Mesodermal cell (in vitro differentiated cells): ENCODE results near the gene GJD4.

Experiments used
- H3K27ac ChIP-seq: 2 replicates; pipeline ENCODE4 v1.7.0; 2013; ENCODE audit warnings: mild to moderate bottlenecking, low read depth, low read length, moderate library complexity; ENCODE audit not compliant: severe bottlenecking
- H3K36me3 ChIP-seq: 2 replicates; pipeline ENCODE4 v1.7.1; 2013; ENCODE audit warnings: mild to moderate bottlenecking, low read length, moderate library complexity; ENCODE audit not compliant: control insufficient read depth, insufficient read depth
- H3K4me1 ChIP-seq: one replicate; pipeline ENCODE4 v1.7.1; 2013; ENCODE audit warnings: mild to moderate bottlenecking, low read length; ENCODE audit not compliant: insufficient read depth, control insufficient read depth, poor library complexity, severe bottlenecking
- H3K4me3 ChIP-seq: 2 replicates; pipeline ENCODE4 v1.7.0; 2013; ENCODE audit warnings: low read length, control low read depth, mild to moderate bottlenecking; ENCODE audit not compliant: insufficient read depth, poor library complexity, severe bottlenecking; ENCODE audit errors: extremely low read depth
- H3K9me3 ChIP-seq: 2 replicates; pipeline ENCODE4 v1.7.1; 2013; ENCODE audit warnings: mild to moderate bottlenecking, low read length, moderate library complexity; ENCODE audit not compliant: control insufficient read depth
- WGBS, 2 experiments: methylation state at CpG; one replicate each; pipeline ENCODE4 v1.1.5; 2013; ENCODE audit warnings: missing lambda C conversion rate in 2 of 2; ENCODE audit not compliant: insufficient coverage in 2 of 2; 5-methylcytosine and 5-hydroxymethylcytosine counted together

The GJD4 gene

GRCh38 chr10:35595106-35595505 is 10.0 kb upstream of the GJD4 start:
- H3K4me1 ChIP-seq = no peaks in the 10 kb centered on the region
- no peak overlapping the region for H3K27ac ChIP-seq
- no peaks in the 10 kb centered on the region for H3K9me3 ChIP-seq
- WGBS, 2 experiments = 39 to 50% methylated on average over 2 of the region's 3 CpGs
- H3K36me3 ChIP-seq = no peaks in the 10 kb centered on the region
- H3K4me3 ChIP-seq = no peak overlapping the region

- Histone ChIP-seq H3K4me1 (no peaks in the 10 kb centered on the region), H3K9me3 (no peaks in the 10 kb centered on the region)
- 69 to 70% methylated on average over 4 to 5 of the region's 6 CpGs for WGBS, 2 experiments
Measured at GRCh38 chr10:35598379-35598778, 6.8 kb upstream of the GJD4 start.

GRCh38 chr10:35600193-35600592 is 4.9 kb upstream of the GJD4 start:
- WGBS, 2 experiments = 78 to 83% methylated on average over 1 to 2 of the region's 2 CpGs
- H3K4me3 ChIP-seq = no peak overlapping the region
- H3K27ac ChIP-seq = no peak overlapping the region
- no peaks in the 10 kb centered on the region for H3K4me1 ChIP-seq
- H3K36me3 ChIP-seq = no peaks in the 10 kb centered on the region
- H3K9me3 ChIP-seq = no peaks in the 10 kb centered on the region

More at GRCh38 chr10:35598379-35598778, 6.8 kb upstream of the GJD4 start:
- H3K4me3 ChIP-seq = no peak overlapping the region
- no peak overlapping the region for H3K27ac ChIP-seq
- H3K36me3 ChIP-seq = no peaks in the 10 kb centered on the region

GRCh38 chr10:35606430-35606829 is 1.3 kb downstream of the GJD4 start:
- no peaks in the 10 kb centered on the region for H3K36me3 ChIP-seq
- H3K4me3 ChIP-seq = no peak overlapping the region
- no peak overlapping the region for H3K27ac ChIP-seq
- WGBS, 2 experiments = no CpG with 5 or more reads among the region's 6 CpGs
- no peaks in the 10 kb centered on the region for H3K4me1 ChIP-seq
- peaks cover 10% of the 10 kb centered on the region for H3K9me3 ChIP-seq

- Histone ChIP-seq H3K36me3 (no peaks in the 10 kb centered on the region), H3K27ac (no peak overlapping the region), H3K4me1 (no peaks in the 10 kb centered on the region), H3K9me3 (peaks cover 10% of the 10 kb centered on the region), H3K4me3 (peak overlapping the region; percentile 16)
- WGBS, 2 experiments = 85 to 86% methylated on average over 62 to 74 of the region's 78 CpGs
Measured at GRCh38 chr10:35607475-35608327, 2.6 kb downstream of the GJD4 start.

GRCh38 chr10:35608328-35608672 is 3.2 kb downstream of the GJD4 start:
- no peaks in the 10 kb centered on the region for H3K4me1 ChIP-seq

GRCh38 chr10:35611750-35612149 is 6.6 kb downstream of the GJD4 start:
- no peak overlapping the region for H3K4me3 ChIP-seq
- no peaks in the 10 kb centered on the region for H3K36me3 ChIP-seq
- H3K4me1 ChIP-seq = no peaks in the 10 kb centered on the region
- H3K9me3 ChIP-seq = peaks cover 10% of the 10 kb centered on the region
- H3K27ac ChIP-seq = no peak overlapping the region
- 84 to 88% methylated on average over 5 to 6 of the region's 6 CpGs for WGBS, 2 experiments

More at GRCh38 chr10:35608328-35608672, 3.2 kb downstream of the GJD4 start:
- Histone ChIP-seq H3K4me3 (no peak overlapping the region), H3K9me3 (peaks cover 10% of the 10 kb centered on the region), H3K27ac (no peak overlapping the region), H3K36me3 (no peaks in the 10 kb centered on the region)
- 89 to 94% methylated on average over 15 of the region's 16 CpGs for WGBS, 2 experiments

GRCh38 chr10:35612385-35613106 is 7.4 kb downstream of the GJD4 start:
- WGBS, 2 experiments = 76 to 88% methylated on average over 6 of the region's 6 CpGs
- Histone ChIP-seq H3K4me1 (no peaks in the 10 kb centered on the region), H3K36me3 (no peaks in the 10 kb centered on the region)

GRCh38 chr10:35613107-35613440 is 7.9 kb downstream of the GJD4 start:
- Histone ChIP-seq H3K4me3 (no peak overlapping the region), H3K36me3 (no peaks in the 10 kb centered on the region), H3K9me3 (peaks cover 10% of the 10 kb centered on the region), H3K4me1 (no peaks in the 10 kb centered on the region), H3K27ac (no peak overlapping the region)
- no CpG with 5 or more reads among the region's 2 CpGs for WGBS, 2 experiments

More at GRCh38 chr10:35612385-35613106, 7.4 kb downstream of the GJD4 start:
- Histone ChIP-seq H3K27ac (no peak overlapping the region), H3K4me3 (no peak overlapping the region), H3K9me3 (peaks cover 10% of the 10 kb centered on the region)

- Histone ChIP-seq H3K4me3 (no peak overlapping the region), H3K36me3 (no peaks in the 10 kb centered on the region), H3K9me3 (peaks cover 10% of the 10 kb centered on the region), H3K27ac (no peak overlapping the region), H3K4me1 (no peaks in the 10 kb centered on the region)
- WGBS, 2 experiments = 77 to 80% methylated on average over 4 to 5 of the region's 8 CpGs
Measured at GRCh38 chr10:35613597-35614226, 8.6 kb downstream of the GJD4 start.
